Retinal pigment epithelial cell (primary cell): ENCODE results near the gene WNT5A.

Experiments used
- DNase-seq: peaks from one replicate; pipeline ENCODE4 v3.0.0-alpha.2; 2010; ENCODE audit warnings: low read depth
- H3K4me3 ChIP-seq: 2 replicates; pipeline ENCODE4 v1.5.1; 2011; ENCODE audit warnings: mild to moderate bottlenecking, low read length, control low read depth, moderate library complexity
- TF ChIP-seq, protein P1 (sequence below): conservative IDR thresholded peaks from 2 replicates; pipeline ENCODE4 v1.5.1; 2011; ENCODE audit warnings: low read depth, low read length, control low read depth, inconsistent platforms

The WNT5A gene

DNA sequence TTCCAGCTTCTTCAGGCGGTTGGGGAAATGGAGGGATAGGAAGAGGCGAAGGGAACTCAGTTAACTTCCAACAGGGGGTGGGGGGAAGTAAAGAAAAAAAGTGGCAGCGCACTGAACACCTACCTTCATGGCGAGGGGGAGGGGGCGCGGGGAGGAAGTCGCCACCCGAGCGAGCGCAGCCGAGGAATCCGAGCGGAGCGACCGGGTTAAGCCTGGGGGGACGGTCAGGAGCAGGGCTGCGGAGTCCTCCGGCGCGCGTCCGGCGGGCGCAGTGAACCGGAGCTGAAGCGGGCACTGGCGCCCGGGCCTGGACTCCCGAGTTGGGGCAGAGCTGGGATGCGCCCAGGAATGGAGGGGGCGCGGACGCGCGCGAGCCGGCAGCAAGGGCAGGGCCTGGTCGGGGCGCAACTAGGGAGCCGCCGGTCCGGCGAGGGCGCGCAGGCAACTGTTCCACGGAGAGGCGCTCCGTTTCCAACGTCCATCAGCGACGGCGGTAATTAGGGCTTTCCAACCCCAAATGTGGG, at the start of gene WNT5A:
TSS of gene WNT5A (minus strand) at position 450 of the 524 bp plus-strand sequence. CDS start at position 129, 321 bp downstream.
- H3K4me3 ChIP-seq, result peak within 1 kb of the TSS; percentile 91
- no peak for DNase-seq
- TF ChIP-seq, protein P1, sequence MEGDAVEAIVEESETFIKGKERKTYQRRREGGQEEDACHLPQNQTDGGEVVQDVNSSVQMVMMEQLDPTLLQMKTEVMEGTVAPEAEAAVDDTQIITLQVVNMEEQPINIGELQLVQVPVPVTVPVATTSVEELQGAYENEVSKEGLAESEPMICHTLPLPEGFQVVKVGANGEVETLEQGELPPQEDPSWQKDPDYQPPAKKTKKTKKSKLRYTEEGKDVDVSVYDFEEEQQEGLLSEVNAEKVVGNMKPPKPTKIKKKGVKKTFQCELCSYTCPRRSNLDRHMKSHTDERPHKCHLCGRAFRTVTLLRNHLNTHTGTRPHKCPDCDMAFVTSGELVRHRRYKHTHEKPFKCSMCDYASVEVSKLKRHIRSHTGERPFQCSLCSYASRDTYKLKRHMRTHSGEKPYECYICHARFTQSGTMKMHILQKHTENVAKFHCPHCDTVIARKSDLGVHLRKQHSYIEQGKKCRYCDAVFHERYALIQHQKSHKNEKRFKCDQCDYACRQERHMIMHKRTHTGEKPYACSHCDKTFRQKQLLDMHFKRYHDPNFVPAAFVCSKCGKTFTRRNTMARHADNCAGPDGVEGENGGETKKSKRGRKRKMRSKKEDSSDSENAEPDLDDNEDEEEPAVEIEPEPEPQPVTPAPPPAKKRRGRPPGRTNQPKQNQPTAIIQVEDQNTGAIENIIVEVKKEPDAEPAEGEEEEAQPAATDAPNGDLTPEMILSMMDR, result no peak

DNA sequence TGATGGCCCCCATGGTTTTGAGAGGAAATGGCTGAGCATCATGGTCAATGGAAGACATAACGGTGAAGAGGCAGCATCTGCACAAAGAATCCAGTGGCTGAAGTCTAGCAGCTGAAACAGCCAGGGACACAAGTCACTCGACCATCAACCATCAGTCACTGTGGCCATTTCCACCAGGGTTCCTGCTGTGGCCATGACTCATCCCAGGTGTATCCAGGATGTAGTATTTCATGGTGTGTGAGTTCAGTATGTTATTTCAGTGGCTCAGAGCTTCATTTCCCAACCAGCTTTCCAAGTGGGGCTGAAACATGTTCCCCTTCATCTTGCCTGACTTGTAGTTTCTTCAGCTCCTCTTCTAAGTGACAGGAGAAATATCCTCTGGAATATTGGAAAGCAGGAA, 47.8 kb upstream of the WNT5A start:
- TF ChIP-seq, protein P1, result no peak
- H3K4me3 ChIP-seq, result no peak overlapping the region
- no peak for DNase-seq

DNA sequence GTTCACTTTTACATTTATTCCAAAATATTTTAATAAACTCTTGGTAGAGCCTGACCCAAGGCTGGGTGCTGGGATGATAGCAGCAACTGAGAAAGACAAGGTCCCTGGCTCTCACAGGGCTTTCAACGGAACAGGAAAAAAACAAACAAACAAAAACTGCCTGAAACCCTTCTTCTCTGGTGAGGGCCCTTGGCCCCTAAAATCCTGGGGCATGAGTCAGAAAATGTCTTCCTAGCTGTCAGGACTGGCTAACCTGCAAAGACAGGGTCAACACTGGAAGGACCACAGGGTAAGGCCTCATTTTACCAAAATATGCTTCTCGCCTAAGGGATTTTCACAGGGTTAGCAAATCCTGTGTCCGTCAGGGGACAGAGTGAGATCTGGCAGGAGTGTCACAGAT, 45.7 kb upstream of the WNT5A start:
- no peak for DNase-seq
- TF ChIP-seq, protein P1, result no peak
- H3K4me3 ChIP-seq, result no peak overlapping the region

DNA sequence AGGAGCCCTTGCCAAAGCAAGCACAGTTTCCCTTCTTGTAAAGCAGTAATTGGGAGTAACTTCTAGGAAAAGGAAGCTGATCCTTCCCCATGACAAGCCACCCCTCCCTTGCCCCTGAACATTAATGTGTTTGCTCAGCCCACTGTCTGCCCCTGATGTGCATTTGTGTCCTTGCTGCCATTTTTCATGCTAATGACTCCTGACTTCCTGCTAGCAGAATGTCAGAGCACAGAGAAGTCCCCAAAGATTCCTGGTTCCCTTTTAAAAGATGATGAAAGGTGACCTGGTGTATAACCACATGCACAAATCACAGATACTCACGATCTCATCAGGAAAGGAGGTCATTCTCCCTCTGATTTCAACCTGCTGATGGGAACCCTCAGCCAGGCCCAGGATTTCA, 44.2 kb upstream of the WNT5A start:
- H3K4me3 ChIP-seq, result no peak overlapping the region
- DNase-seq, result no peak
- TF ChIP-seq, protein P1, result no peak

DNA sequence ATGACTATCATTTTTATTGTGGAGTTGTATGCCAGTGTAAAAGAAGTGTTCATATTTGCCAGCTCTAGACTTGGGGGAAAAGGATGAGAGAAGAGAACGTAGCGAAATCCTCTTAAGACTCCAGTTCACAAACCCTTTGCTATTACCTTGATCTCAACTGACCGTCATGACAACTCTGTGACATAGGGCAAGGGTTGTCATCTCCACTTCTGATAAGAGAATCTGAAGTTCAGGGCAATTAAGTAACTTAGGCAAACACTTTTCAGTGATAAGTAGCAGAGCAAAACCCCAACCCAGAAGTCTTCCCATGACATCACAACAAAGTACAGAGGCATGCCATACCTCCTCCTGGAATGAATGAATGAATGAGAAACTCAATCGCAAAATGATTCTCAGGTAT, 40.3 kb upstream of the WNT5A start:
- TF ChIP-seq, protein P1, result no peak
- no peak overlapping the region for H3K4me3 ChIP-seq
- DNase-seq, result no peak

DNA sequence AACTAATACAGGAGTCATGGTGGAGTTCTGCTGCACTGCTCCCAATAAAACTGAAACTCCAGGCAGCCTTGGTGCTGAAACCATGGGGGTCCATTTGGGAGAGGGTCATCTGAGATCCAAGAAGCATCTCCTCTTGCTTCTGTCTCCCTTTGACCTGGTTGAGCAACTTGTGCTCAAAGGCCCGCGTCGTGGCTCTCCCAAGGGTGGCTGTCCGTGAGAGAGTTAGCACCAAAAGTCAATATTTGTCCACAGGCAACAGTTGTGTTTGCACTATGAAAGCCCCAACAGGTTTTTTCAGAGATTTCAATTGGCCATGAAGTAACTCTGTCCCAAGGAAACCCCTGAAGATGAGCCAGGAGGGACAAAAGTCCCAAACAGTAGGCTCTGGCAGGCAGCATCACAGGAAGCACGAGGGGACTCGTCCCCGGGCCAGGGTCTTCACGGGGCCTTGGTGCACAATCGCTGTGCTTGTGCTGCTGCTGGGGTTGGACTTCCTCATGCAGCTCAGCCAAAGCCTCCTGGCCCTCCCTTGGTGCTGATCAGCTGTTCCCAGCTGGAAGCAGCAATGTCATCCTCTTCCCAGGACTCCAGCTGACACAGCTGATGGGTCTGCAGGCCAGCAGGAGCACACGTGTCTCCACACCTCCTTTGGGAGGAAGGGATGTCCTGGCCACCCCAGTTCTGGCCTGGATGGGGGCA, 39.4 kb upstream of the WNT5A start:
- no peak for DNase-seq
- TF ChIP-seq, protein P1, result no peak
- no peak overlapping the region for H3K4me3 ChIP-seq

DNA sequence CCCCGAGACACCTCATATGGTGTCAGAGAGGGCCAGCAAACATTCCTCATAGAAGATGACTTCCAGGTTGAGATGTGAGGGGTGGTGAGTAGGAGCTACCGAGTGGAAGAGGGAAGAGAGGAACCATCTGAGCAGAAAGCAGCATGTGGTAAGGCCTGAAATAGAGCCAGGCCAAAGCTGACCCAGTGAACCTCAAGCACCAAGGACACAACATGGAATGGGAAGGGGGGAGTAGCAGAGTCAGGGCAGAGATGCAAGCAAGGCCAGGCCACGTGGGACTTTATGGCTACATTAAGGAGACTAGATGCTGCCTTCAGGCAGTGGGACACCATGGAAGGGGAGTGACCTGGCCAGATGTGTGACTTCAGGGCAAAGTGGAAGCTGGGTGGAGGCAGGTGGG, 38.3 kb upstream of the WNT5A start:
- DNase-seq, result no peak
- no peak overlapping the region for H3K4me3 ChIP-seq
- TF ChIP-seq, protein P1, result no peak
